ENCODE measurements around the gene SULT4A1. TPM values are rescaled to one million over a fixed set of nuclear protein-coding genes. Genes with fewer than 3 reads are reported as not detected.

Gene SULT4A1
- total RNA-seq, 1 experiment from 2014 or later = 15.0 TPM

GRCh38 chr22:43883719-43884415 lies 21.6 kb upstream of the SULT4A1 start:
- H3K36me3 Mint-ChIP-seq (ENCODE audit: insufficient read depth in 1 of 3, low read depth in 3 of 3) = peaks cover 4 to 9% (median 5%) of the 10 kb centered on the region in 3 experiments; a peak in 5 of 7 replicates
- Histone ChIP-seq H3K9me3 (ENCODE audit: control insufficient read depth, low read depth, low read length) (no peaks in the 10 kb centered on the region), H2AFZ (ENCODE audit: low read length) (no peak overlapping the region), H2AK5ac (ENCODE audit: insufficient read length, low read length) (no peak overlapping the region), H3K9ac (ENCODE audit: extremely low read depth, insufficient read length, low read length) (no peak overlapping the region), H3T11ph (ENCODE audit: low read length) (no peak overlapping the region), H3K56ac (ENCODE audit: insufficient read length, low read depth, low read length) (no peak overlapping the region), H4K8ac (replicated peaks; ENCODE audit: insufficient read length, low read depth, low read length) (no peak overlapping the region), H3K79me1 (ENCODE audit: insufficient read depth, low read depth, low read length, poor library complexity, severe bottlenecking) (no peaks in the 10 kb centered on the region), H3K4me2 (ENCODE audit: insufficient read depth, insufficient read length, low read length) (no peak overlapping the region), H3K18ac (ENCODE audit: insufficient read length, low read depth, low read length) (no peak overlapping the region), H3K4ac (ENCODE audit: low read depth, low read length) (no peak overlapping the region), H2BK15ac (ENCODE audit: low read depth, low read length) (no peak overlapping the region), H3K4me1 (ENCODE audit: insufficient read depth, low read length) (no peaks in the 10 kb centered on the region), H4K5ac (ENCODE audit: insufficient read length, low read depth, low read length) (no peak overlapping the region), H4K20me1 (ENCODE audit: control insufficient read depth, insufficient read depth, insufficient read length) (no peaks in the 10 kb centered on the region), H4K91ac (ENCODE audit: insufficient read length, low read depth, low read length) (no peak overlapping the region), H3K27ac (ENCODE audit: insufficient read length, low read depth, low read length) (no peak overlapping the region), H3K23me2 (ENCODE audit: insufficient read length, low read depth, low read length, poor library complexity, severe bottlenecking) (no peaks in the 10 kb centered on the region), H2BK20ac (ENCODE audit: low read depth, low read length, poor library complexity, severe bottlenecking) (no peak overlapping the region), H3K79me2 (ENCODE audit: insufficient read depth, low read length) (no peaks in the 10 kb centered on the region), H3K23ac (ENCODE audit: insufficient read length, low read depth, low read length) (no peak overlapping the region), H2BK12ac (ENCODE audit: insufficient read length, low read depth, low read length) (no peak overlapping the region), H3K27me3 (ENCODE audit: insufficient read depth, low read length) (no peaks in the 10 kb centered on the region), H2BK5ac (ENCODE audit: insufficient read length, low read length) (no peak overlapping the region), H2BK120ac (ENCODE audit: low read depth, low read length, poor library complexity, severe bottlenecking) (no peak overlapping the region), H3K14ac (ENCODE audit: insufficient read depth, low read length) (no peak overlapping the region)
- H3K27ac Mint-ChIP-seq = no peak overlapping the region
- no CpG with 5 or more reads among the region's 17 CpGs for whole genome bisulfite sequencing (ENCODE audit: extremely low coverage, insufficient read length, low lambda C conversion rate)
- peak; percentile 27 for DNase-seq
- peaks cover 3% of the 10 kb centered on the region for H3K27me3 Mint-ChIP-seq (ENCODE audit: low read depth)
- TF ChIP-seq CTCF (conservative IDR thresholded peaks at IDR 0.05) = no peak
- no peaks in the 10 kb centered on the region for H3K9me3 Mint-ChIP-seq
- H3K4me3 Mint-ChIP-seq = no peak overlapping the region
- H3K4me1 Mint-ChIP-seq = peaks cover 7% of the 10 kb centered on the region in 2 experiments

Measured in H9 (cell line).